Fibroblast of skin of scalp (primary cell): ENCODE results near the gene ZNF438.
"Not testable (repeated sequence)": the region's sequence is repeated elsewhere in the genome, so short reads cannot be mapped to it uniquely, and the experiment has no call there.

Experiments
- DNase-seq: peaks from one replicate; pipeline ENCODE4 v3.0.0-alpha.2; 2013

Gene ZNF438

GRCh38 chr10:31041011-31041410, 9.3 kb upstream of the ZNF438 start:
- DNase-seq, result no peak

- DNase-seq, result not testable (repeated sequence)
Observed at GRCh38 chr10:31039006-31039405, 7.3 kb upstream of the ZNF438 start.

GRCh38 chr10:31037749-31038148, 6.1 kb upstream of the ZNF438 start:
- no peak for DNase-seq

GRCh38 chr10:31036209-31036608, 4.5 kb upstream of the ZNF438 start:
- DNase-seq, result peak; percentile 45

GRCh38 chr10:31035266-31035798, 3.7 kb upstream of the ZNF438 start:
- DNase-seq, result no peak

GRCh38 chr10:31034098-31034909, 2.6 kb upstream of the ZNF438 start:
- peak; percentile 91 for DNase-seq

- DNase-seq, result no peak
Observed at GRCh38 chr10:31033147-31033546, 1.5 kb upstream of the ZNF438 start.

GRCh38 chr10:31032258-31033132, 830 bp upstream of the ZNF438 start:
- DNase-seq, result peak; percentile 96

- no peak for DNase-seq
Observed at GRCh38 chr10:31031205-31031557, 484 bp downstream of the ZNF438 start.

GRCh38 chr10:31030800-31031199, 865 bp downstream of the ZNF438 start:
- no peak for DNase-seq

GRCh38 chr10:31030260-31030659, 1.4 kb downstream of the ZNF438 start:
- no peak for DNase-seq

- no peak for DNase-seq
Observed at GRCh38 chr10:31028081-31028480, 3.6 kb downstream of the ZNF438 start.

GRCh38 chr10:31026279-31026678, 5.4 kb downstream of the ZNF438 start:
- not testable (repeated sequence) for DNase-seq

GRCh38 chr10:31025142-31025541, 6.5 kb downstream of the ZNF438 start:
- no peak for DNase-seq

- no peak for DNase-seq
Observed at GRCh38 chr10:31023558-31023957, 8.1 kb downstream of the ZNF438 start.

- no peak for DNase-seq
Observed at GRCh38 chr10:31020209-31020608, 11.5 kb downstream of the ZNF438 start.

- DNase-seq, result no peak
Observed at GRCh38 chr10:31018962-31019361, 12.7 kb downstream of the ZNF438 start.

GRCh38 chr10:31018356-31018750, 13.3 kb downstream of the ZNF438 start:
- DNase-seq, result no peak

- DNase-seq, result no peak
Observed at GRCh38 chr10:31017534-31018355, 13.9 kb downstream of the ZNF438 start.

GRCh38 chr10:31014161-31014875, 17.3 kb downstream of the ZNF438 start:
- no peak for DNase-seq

GRCh38 chr10:31013331-31013730, 18.3 kb downstream of the ZNF438 start:
- no peak for DNase-seq

- DNase-seq, result no peak
Observed at GRCh38 chr10:31011665-31012022, 20.0 kb downstream of the ZNF438 start.
